ENCODE results near the gene ZXDC. TPM values are rescaled to one million over a fixed set of nuclear protein-coding genes. Genes with fewer than 3 reads are reported as not detected.

The ZXDC gene
- total and polyA plus RNA-seq, 2 donors (not counting 1 experiment from before 2014, with no cell fraction given) = 38.9 to 70.9 TPM

- TF ChIP-seq CTCF (IDR thresholded peaks at IDR 0.05) = no peak
- POLR2A ChIA-PET = no interaction called here
- no peaks in the 10 kb centered on the region for H3K4me1 Mint-ChIP-seq
Measured at GRCh38 chr3:126525091-126525852, 49.6 kb upstream of the ZXDC start.

GRCh38 chr3:126524429-126524988 is 48.8 kb upstream of the ZXDC start:
- peaks cover 0 to 7% of the 10 kb centered on the region in 2 donors for H3K4me1 ChIP-seq (ENCODE audit: control insufficient read depth in 2 of 2, insufficient read depth in 2 of 2, low read length in 2 of 2)
- peak overlapping the region; percentile 28 for H2AFZ ChIP-seq (ENCODE audit: insufficient read depth, low read depth, low read length, poor library complexity, severe bottlenecking)
- peaks cover 35% of the 10 kb centered on the region for H3K27me3 Mint-ChIP-seq
- no peak overlapping the region for H3K9ac ChIP-seq (ENCODE audit: low read length)
- 4% methylated on average over 26 of the region's 31 CpGs for WGBS (ENCODE audit: insufficient coverage)
- CTCF ChIA-PET = no interaction called here
- POLR2A ChIA-PET = no interaction called here
- TF ChIP-seq EZH2 (IDR thresholded peaks at IDR 0.05; ENCODE audit: borderline replicate concordance, insufficient read depth, low read depth, low read length, poor library complexity, severe bottlenecking) = no peak
- TF ChIP-seq CTCF (IDR thresholded peaks at IDR 0.05) = no peak
- H3K4me3 Mint-ChIP-seq = no peak overlapping the region
- H3K27ac Mint-ChIP-seq = no peak overlapping the region
- H3K9me3 Mint-ChIP-seq (ENCODE audit: insufficient read depth) = no peaks in the 10 kb centered on the region
- no peak overlapping the region for H3K4me3 ChIP-seq (ENCODE audit: control extremely low read depth in 1 of 5, extremely low read depth in 1 of 5, insufficient read depth in 1 of 5, low read depth in 2 of 5, low read length in 4 of 5)
- H3K36me3 ChIP-seq (replicated peaks in 1 of 2; ENCODE audit: control extremely low read depth in 1 of 2, control insufficient read depth in 1 of 2, extremely low read depth in 1 of 2, insufficient read depth in 2 of 2, low read length in 1 of 2) = no peaks in the 10 kb centered on the region
- peak overlapping the region; percentile 57 for H3K4me2 ChIP-seq (replicated peaks; ENCODE audit: low read depth, low read length, poor library complexity, severe bottlenecking)
- no peak overlapping the region for H3K27ac ChIP-seq (ENCODE audit: low read length in 2 of 2)
- ATAC-seq (ENCODE audit: low read depth) = no peak
- intact Hi-C loops (cut with micrococcal nuclease) = loop anchor here (5.0 kb wide), 1 partner anchor 458 kb away; the partner anchor contains the start of gene PLXNA1
- no peak for DNase-seq
- no peaks in the 10 kb centered on the region for H3K79me2 ChIP-seq (ENCODE audit: control insufficient read depth, insufficient read depth, low read length)
- H3K4me1 Mint-ChIP-seq = no peaks in the 10 kb centered on the region
- H3K27me3 ChIP-seq (replicated peaks in 1 of 4; ENCODE audit: control extremely low read depth in 1 of 4, control insufficient read depth in 3 of 4, insufficient read depth in 4 of 4, low read length in 3 of 4) = peaks cover 0 to 32% (median 8%) of the 10 kb centered on the region in 4 experiments
- H3K9me3 ChIP-seq (ENCODE audit: control extremely low read depth in 1 of 3, control insufficient read depth in 2 of 3, insufficient read depth in 1 of 3, low read length in 2 of 3) = no peaks in the 10 kb centered on the region
- H4K20me1 ChIP-seq (ENCODE audit: control insufficient read depth, insufficient read depth, low read length, poor library complexity, severe bottlenecking) = no peaks in the 10 kb centered on the region

More at GRCh38 chr3:126525091-126525852, 49.6 kb upstream of the ZXDC start:
- H3K9me3 Mint-ChIP-seq (ENCODE audit: insufficient read depth) = no peaks in the 10 kb centered on the region
- H3K4me2 ChIP-seq (replicated peaks; ENCODE audit: low read depth, low read length, poor library complexity, severe bottlenecking) = no peak overlapping the region
- no peak overlapping the region for H2AFZ ChIP-seq (ENCODE audit: insufficient read depth, low read depth, low read length, poor library complexity, severe bottlenecking)
- ATAC-seq (ENCODE audit: low read depth) (no peak), DNase-seq (no peak)
- H3K79me2 ChIP-seq (ENCODE audit: control insufficient read depth, insufficient read depth, low read length) = no peaks in the 10 kb centered on the region
- H3K9ac ChIP-seq (ENCODE audit: low read length) = no peak overlapping the region
- H3K27ac ChIP-seq (ENCODE audit: low read length in 2 of 2) = no peak overlapping the region
- peaks cover 35% of the 10 kb centered on the region for H3K27me3 Mint-ChIP-seq
- no peak overlapping the region for H3K4me3 Mint-ChIP-seq
- no peak overlapping the region for H3K4me3 ChIP-seq (ENCODE audit: control extremely low read depth in 1 of 5, extremely low read depth in 1 of 5, insufficient read depth in 1 of 5, low read depth in 2 of 5, low read length in 4 of 5)
- H3K27ac Mint-ChIP-seq = no peak overlapping the region
- peaks cover 0 to 4% (median 0%) of the 10 kb centered on the region in 3 donors for H3K9me3 ChIP-seq (ENCODE audit: control extremely low read depth in 1 of 3, control insufficient read depth in 2 of 3, insufficient read depth in 1 of 3, low read length in 2 of 3)
- H3K4me1 ChIP-seq (ENCODE audit: control insufficient read depth in 2 of 2, insufficient read depth in 2 of 2, low read length in 2 of 2) = peaks cover 0 to 12% of the 10 kb centered on the region in 2 donors
- WGBS (ENCODE audit: insufficient coverage) = 94% methylated on average over 8 of the region's 12 CpGs
- intact Hi-C loops (cut with micrococcal nuclease) = no loop called here
- no peaks in the 10 kb centered on the region for H3K36me3 ChIP-seq (replicated peaks in 1 of 2; ENCODE audit: control extremely low read depth in 1 of 2, control insufficient read depth in 1 of 2, extremely low read depth in 1 of 2, insufficient read depth in 2 of 2, low read length in 1 of 2)
- H3K27me3 ChIP-seq (replicated peaks in 1 of 4; ENCODE audit: control extremely low read depth in 1 of 4, control insufficient read depth in 3 of 4, insufficient read depth in 4 of 4, low read length in 3 of 4) = peaks cover 0 to 30% (median 8%) of the 10 kb centered on the region in 4 experiments
- CTCF ChIA-PET = no interaction called here
- no peaks in the 10 kb centered on the region for H4K20me1 ChIP-seq (ENCODE audit: control insufficient read depth, insufficient read depth, low read length, poor library complexity, severe bottlenecking)
